Measurements from ENCODE around the gene IFNL3. TPM values are rescaled to one million over a fixed set of nuclear protein-coding genes. Genes with fewer than 3 reads are reported as not detected.

IFNL3 gene
- total RNA-seq, 1 donor from 2014 or later, result not detected

DNA sequence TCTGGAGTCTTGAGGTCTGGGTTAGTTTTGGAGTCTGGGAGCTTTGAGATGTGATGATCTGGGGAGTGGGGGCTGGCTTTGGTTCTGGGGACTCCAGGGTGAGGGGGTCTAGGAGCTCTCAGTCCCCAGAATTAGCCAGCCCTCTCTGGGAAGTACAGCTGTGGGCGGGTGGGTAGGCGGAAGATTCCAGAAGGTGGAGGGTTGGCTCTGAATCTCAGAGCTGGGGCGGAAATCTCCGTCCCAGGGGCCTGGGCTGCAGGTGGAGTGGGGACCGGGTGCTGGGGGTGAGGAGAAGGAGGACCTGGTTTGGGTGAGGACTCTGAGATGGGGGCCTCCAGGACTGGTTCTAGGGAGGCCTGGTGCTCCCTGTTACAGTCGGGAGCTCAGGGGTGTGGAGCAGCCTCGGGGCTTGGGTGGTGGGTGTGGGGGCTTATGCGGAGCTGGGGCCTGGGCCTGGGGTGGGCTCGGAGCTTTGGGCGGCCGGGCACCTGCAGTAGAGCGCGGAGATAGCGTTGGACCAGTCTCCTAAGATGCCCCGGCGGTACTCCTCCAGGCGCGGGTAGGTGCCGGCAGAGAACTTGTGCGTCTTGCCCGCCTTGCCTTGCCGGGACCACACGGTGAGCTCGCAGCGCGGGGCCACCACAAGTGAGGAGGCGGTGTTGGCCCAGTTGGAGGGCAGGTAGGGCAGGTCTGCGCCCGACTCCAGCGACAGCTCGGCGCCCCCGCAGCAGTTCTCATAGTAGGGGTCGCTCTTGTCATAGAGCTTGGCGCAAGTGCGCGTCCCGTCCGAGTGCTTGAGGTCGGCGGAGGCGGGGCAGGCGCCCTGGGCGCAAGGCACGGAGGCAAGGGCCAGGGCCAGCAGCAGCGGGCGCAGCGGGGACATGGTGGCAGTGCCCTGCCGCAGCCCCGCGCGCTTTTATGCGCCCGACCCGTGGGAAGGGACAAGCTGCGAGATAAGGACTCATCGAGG is 41.1 kb downstream of the IFNL3 start, which contains the start of gene SYCN:
SYCN (minus strand) TSS at position 892 of the 970 bp plus-strand sequence; CDS start at position 883, 9 bp downstream.
- no peaks in the 10 kb centered on the region for H3K36me3 ChIP-seq
- no peak within 1 kb of the TSS for H3K9ac ChIP-seq
- H3K9me3 Mint-ChIP-seq, result no peaks in the 10 kb centered on the region
- DNase-seq (ENCODE audit: low spot score), result no peak
- peaks cover 10% of the 10 kb centered on the region for H3K4me1 Mint-ChIP-seq
- H3K4me1 ChIP-seq, result no peaks in the 10 kb centered on the region
- H2AFZ ChIP-seq (replicated peaks), result no peak within 1 kb of the TSS
- H3K4me3 Mint-ChIP-seq, result no peak within 1 kb of the TSS
- peaks cover 25% of the 10 kb centered on the region for H3K27me3 ChIP-seq
- H3K27me3 Mint-ChIP-seq (ENCODE audit: insufficient read depth, low read depth), result peaks cover 10% of the 10 kb centered on the region
- H3K9me3 ChIP-seq (ENCODE audit: low read depth), result no peaks in the 10 kb centered on the region
- no peaks in the 10 kb centered on the region for H4K20me1 ChIP-seq (ENCODE audit: low read depth)
- H3K36me3 Mint-ChIP-seq, result no peaks in the 10 kb centered on the region
- H3K4me3 ChIP-seq, result no peak within 1 kb of the TSS
- no peaks in the 10 kb centered on the region for H3K79me2 ChIP-seq (ENCODE audit: low read depth)
- no peak within 1 kb of the TSS for H3K27ac ChIP-seq
- no peak for TF ChIP-seq EZH2phosphoT487 (IDR thresholded peaks at IDR 0.05)
- no peak within 1 kb of the TSS for H3K4me2 ChIP-seq
- H3K27ac Mint-ChIP-seq, result peak within 1 kb of the TSS; percentile 19
- H3F3A ChIP-seq (ENCODE audit: low read depth), result no peaks in the 10 kb centered on the region

DNA sequence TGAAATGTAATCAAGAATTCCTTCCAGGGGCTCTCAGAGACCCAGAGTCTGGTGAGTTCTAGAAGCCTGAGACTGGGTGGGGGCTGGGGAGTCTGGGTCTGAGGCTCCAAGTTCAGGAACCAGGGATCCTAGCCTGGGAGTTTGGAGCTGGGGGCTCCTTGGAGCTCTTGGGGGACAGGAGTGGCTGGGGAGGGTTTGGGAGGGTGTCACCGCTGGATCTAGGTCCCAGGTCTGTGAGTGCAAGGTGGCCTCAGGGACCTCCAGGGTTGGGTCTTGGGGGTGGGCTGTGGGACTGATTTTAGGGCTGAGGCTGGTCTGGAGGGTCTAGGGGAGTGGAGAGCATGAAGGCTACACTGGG is 41.8 kb downstream of the IFNL3 start:
- Histone ChIP-seq H3K9ac (no peak overlapping the region), H3K9me3 (ENCODE audit: low read depth) (no peaks in the 10 kb centered on the region), H2AFZ (replicated peaks) (no peak overlapping the region), H3F3A (ENCODE audit: low read depth) (no peaks in the 10 kb centered on the region), H4K20me1 (ENCODE audit: low read depth) (no peaks in the 10 kb centered on the region), H3K4me3 (no peak overlapping the region), H3K27me3 (peaks cover 32% of the 10 kb centered on the region), H3K27ac (no peak overlapping the region), H3K36me3 (no peaks in the 10 kb centered on the region), H3K4me1 (no peaks in the 10 kb centered on the region), H3K4me2 (no peak overlapping the region), H3K79me2 (ENCODE audit: low read depth) (no peaks in the 10 kb centered on the region)
- Mint-ChIP-seq H3K9me3 (no peaks in the 10 kb centered on the region), H3K4me3 (no peak overlapping the region), H3K27me3 (ENCODE audit: insufficient read depth, low read depth) (peaks cover 14% of the 10 kb centered on the region), H3K36me3 (no peaks in the 10 kb centered on the region), H3K4me1 (peaks cover 10% of the 10 kb centered on the region), H3K27ac (no peak overlapping the region)
- TF ChIP-seq EZH2 (IDR thresholded peaks at IDR 0.05) (no peak), EZH2phosphoT487 (IDR thresholded peaks at IDR 0.05) (no peak)
- no peak for DNase-seq (ENCODE audit: low spot score)

DNA sequence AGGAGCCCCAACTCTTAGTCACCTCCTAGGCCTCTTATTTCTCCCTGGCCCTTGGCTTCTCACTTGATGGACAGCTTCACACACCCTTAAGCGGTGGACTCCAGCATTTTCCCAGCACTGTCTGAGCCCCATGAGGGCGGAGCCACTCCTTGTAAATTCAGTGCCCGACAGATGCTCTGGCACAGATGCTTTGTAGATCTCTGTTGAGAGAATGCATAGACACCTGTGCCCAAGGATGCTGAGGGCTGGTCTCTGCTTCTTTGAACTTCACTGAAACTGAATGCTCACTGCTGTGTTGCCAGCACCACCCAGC is 44.0 kb downstream of the IFNL3 start:
- no peak overlapping the region for H3K4me3 ChIP-seq
- H3K9ac ChIP-seq, result no peak overlapping the region
- H3F3A ChIP-seq (ENCODE audit: low read depth), result peaks cover 10% of the 10 kb centered on the region
- H3K79me2 ChIP-seq (ENCODE audit: low read depth), result no peaks in the 10 kb centered on the region
- Mint-ChIP-seq H3K27ac (no peak overlapping the region), H3K4me1 (peaks cover 22% of the 10 kb centered on the region), H3K27me3 (ENCODE audit: insufficient read depth, low read depth) (peaks cover 28% of the 10 kb centered on the region), H3K4me3 (peak overlapping the region; percentile 10), H3K9me3 (no peaks in the 10 kb centered on the region), H3K36me3 (no peaks in the 10 kb centered on the region)
- no peak overlapping the region for H3K27ac ChIP-seq
- H2AFZ ChIP-seq (replicated peaks), result no peak overlapping the region
- no peaks in the 10 kb centered on the region for H4K20me1 ChIP-seq (ENCODE audit: low read depth)
- no peak for DNase-seq (ENCODE audit: low spot score)
- H3K36me3 ChIP-seq, result no peaks in the 10 kb centered on the region
- H3K4me1 ChIP-seq, result peaks cover 6% of the 10 kb centered on the region
- peaks cover 54% of the 10 kb centered on the region for H3K27me3 ChIP-seq
- TF ChIP-seq EZH2 (IDR thresholded peaks at IDR 0.05) (no peak), EZH2phosphoT487 (IDR thresholded peaks at IDR 0.05) (no peak)
- TF ChIP-seq, protein P1, sequence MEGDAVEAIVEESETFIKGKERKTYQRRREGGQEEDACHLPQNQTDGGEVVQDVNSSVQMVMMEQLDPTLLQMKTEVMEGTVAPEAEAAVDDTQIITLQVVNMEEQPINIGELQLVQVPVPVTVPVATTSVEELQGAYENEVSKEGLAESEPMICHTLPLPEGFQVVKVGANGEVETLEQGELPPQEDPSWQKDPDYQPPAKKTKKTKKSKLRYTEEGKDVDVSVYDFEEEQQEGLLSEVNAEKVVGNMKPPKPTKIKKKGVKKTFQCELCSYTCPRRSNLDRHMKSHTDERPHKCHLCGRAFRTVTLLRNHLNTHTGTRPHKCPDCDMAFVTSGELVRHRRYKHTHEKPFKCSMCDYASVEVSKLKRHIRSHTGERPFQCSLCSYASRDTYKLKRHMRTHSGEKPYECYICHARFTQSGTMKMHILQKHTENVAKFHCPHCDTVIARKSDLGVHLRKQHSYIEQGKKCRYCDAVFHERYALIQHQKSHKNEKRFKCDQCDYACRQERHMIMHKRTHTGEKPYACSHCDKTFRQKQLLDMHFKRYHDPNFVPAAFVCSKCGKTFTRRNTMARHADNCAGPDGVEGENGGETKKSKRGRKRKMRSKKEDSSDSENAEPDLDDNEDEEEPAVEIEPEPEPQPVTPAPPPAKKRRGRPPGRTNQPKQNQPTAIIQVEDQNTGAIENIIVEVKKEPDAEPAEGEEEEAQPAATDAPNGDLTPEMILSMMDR (IDR thresholded peaks at IDR 0.05), result no peak
- no peak overlapping the region for H3K4me2 ChIP-seq
- no peaks in the 10 kb centered on the region for H3K9me3 ChIP-seq (ENCODE audit: low read depth)

DNA sequence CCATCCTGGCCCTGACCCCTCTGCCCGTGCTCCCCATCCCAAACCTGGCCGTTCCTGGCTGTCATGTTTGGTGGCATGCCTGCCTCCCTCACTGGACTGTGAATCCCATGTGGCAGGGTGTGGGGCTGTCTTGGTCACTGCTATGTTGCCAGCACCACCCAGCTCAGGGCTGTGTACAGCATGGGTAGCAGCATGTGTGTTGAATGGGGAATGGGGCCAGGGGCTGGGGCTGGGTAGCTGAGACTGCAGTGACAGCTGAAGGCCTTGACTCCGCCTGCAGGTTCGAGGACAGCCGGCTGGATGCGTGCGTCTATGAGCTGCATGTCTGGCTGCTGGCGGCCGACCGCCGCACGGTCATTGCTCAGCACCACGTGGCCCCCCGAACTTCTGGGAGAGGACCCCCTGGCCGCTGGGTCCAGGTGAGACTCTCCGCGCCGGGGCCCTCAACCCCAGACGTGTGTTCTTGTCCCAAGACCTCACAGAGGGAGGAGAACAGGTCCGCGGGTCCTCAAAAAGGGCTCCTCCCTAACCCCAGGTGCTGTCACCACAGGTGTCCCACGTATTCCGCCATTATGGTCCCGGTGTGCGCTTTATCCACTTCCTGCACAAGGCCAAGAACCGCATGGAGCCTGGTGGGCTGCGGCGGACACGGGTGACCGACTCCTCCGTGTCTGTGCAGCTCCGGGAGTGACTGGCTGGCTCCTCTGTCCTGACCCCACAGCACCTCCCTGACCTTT is 44.6 kb downstream of the IFNL3 start:
- Mint-ChIP-seq H3K27ac (no peak overlapping the region), H3K27me3 (ENCODE audit: insufficient read depth, low read depth) (peaks cover 31% of the 10 kb centered on the region), H3K36me3 (no peaks in the 10 kb centered on the region)

More for the DNA sequence above, 44.6 kb downstream of the IFNL3 start:
- Histone ChIP-seq H3K9ac (no peak overlapping the region), H3F3A (ENCODE audit: low read depth) (peaks cover 15% of the 10 kb centered on the region), H3K4me1 (peaks cover 6% of the 10 kb centered on the region), H3K36me3 (no peaks in the 10 kb centered on the region), H3K9me3 (ENCODE audit: low read depth) (no peaks in the 10 kb centered on the region), H4K20me1 (ENCODE audit: low read depth) (no peaks in the 10 kb centered on the region), H3K79me2 (ENCODE audit: low read depth) (no peaks in the 10 kb centered on the region), H3K4me3 (no peak overlapping the region), H3K27ac (no peak overlapping the region), H2AFZ (replicated peaks) (no peak overlapping the region), H3K27me3 (peaks cover 59% of the 10 kb centered on the region), H3K4me2 (no peak overlapping the region)
- peaks cover 27% of the 10 kb centered on the region for H3K4me1 Mint-ChIP-seq
- no peaks in the 10 kb centered on the region for H3K9me3 Mint-ChIP-seq
- TF ChIP-seq, protein P1 (IDR thresholded peaks at IDR 0.05), result no peak
- no peak for TF ChIP-seq EZH2 (IDR thresholded peaks at IDR 0.05)
- no peak for TF ChIP-seq EZH2phosphoT487 (IDR thresholded peaks at IDR 0.05)
- peak overlapping the region; percentile 10 for H3K4me3 Mint-ChIP-seq
- DNase-seq (ENCODE audit: low spot score), result no peak
